Amygdala (tissue), 56 donors: Measurements from ENCODE around the gene FAM50A.
"Not testable (repeated sequence)": the region's sequence is repeated elsewhere in the genome, so short reads cannot be mapped to it uniquely, and the experiment has no call there.

Source experiments
- DNase-seq, 56 donors: peaks; one replicate each; lab custom pipeline; 2025; lab: John Stamatoyannopoulos, UW

Gene FAM50A

DNA sequence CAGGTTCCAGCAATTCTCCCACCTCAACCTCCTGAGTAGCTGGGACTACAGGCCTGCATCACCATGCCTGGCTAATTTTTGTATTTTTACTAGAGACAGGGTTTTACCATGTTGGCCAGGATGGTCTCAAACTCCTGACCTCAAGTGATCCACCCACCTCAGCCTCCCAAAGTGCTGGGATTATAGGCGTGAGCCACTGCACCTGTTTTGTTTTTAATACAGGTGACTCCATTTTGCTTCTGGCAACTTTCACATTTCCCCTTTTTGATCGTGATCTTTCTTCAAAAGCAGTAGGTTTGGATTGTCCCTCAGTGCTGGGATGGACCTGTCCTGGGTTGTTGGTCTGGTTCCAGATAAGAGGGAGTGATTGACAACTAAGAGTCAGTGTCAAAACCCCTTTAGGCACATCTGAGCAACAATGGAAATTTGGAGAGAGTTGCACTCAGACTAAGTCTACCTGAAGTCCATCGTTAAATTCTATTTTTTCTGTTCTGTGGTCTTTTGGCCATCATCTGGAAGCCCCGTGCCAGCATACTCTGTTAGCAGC lies 52.7 kb downstream of the FAM50A start:
- DNase-seq, result not testable (repeated sequence)
